ENCODE results near the gene B4GALT5.

DNA sequence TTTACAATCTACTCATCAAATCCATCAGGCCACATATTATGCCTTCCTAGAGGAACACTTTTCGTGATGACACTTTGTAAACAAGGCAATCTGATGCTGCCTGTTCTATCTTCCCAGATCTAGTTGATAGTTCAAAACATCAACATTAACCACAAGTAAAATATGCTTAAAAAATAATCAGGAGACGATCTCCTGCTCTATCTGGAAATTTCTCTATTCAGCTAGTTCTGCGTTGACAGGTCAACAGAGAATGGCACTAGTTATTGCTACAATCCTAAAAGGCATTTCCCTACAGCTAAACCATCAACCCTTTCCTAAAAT is 2.1 kb downstream of the B4GALT5 start:
- TF ChIP-seq POLR2AphosphoS5 (IDR thresholded peaks at IDR 0.05; ENCODE audit: low read depth) (no peak), GABPA (IDR thresholded peaks at IDR 0.05; ENCODE audit: low read depth) (no peak), SPI1 (IDR thresholded peaks at IDR 0.05; ENCODE audit: borderline replicate concordance, low read depth) (no peak)
- TF ChIP-seq, protein P1, sequence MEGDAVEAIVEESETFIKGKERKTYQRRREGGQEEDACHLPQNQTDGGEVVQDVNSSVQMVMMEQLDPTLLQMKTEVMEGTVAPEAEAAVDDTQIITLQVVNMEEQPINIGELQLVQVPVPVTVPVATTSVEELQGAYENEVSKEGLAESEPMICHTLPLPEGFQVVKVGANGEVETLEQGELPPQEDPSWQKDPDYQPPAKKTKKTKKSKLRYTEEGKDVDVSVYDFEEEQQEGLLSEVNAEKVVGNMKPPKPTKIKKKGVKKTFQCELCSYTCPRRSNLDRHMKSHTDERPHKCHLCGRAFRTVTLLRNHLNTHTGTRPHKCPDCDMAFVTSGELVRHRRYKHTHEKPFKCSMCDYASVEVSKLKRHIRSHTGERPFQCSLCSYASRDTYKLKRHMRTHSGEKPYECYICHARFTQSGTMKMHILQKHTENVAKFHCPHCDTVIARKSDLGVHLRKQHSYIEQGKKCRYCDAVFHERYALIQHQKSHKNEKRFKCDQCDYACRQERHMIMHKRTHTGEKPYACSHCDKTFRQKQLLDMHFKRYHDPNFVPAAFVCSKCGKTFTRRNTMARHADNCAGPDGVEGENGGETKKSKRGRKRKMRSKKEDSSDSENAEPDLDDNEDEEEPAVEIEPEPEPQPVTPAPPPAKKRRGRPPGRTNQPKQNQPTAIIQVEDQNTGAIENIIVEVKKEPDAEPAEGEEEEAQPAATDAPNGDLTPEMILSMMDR (IDR thresholded peaks at IDR 0.05; ENCODE audit: insufficient read depth, low read length): no peak
- TF ChIP-seq, protein P2, sequence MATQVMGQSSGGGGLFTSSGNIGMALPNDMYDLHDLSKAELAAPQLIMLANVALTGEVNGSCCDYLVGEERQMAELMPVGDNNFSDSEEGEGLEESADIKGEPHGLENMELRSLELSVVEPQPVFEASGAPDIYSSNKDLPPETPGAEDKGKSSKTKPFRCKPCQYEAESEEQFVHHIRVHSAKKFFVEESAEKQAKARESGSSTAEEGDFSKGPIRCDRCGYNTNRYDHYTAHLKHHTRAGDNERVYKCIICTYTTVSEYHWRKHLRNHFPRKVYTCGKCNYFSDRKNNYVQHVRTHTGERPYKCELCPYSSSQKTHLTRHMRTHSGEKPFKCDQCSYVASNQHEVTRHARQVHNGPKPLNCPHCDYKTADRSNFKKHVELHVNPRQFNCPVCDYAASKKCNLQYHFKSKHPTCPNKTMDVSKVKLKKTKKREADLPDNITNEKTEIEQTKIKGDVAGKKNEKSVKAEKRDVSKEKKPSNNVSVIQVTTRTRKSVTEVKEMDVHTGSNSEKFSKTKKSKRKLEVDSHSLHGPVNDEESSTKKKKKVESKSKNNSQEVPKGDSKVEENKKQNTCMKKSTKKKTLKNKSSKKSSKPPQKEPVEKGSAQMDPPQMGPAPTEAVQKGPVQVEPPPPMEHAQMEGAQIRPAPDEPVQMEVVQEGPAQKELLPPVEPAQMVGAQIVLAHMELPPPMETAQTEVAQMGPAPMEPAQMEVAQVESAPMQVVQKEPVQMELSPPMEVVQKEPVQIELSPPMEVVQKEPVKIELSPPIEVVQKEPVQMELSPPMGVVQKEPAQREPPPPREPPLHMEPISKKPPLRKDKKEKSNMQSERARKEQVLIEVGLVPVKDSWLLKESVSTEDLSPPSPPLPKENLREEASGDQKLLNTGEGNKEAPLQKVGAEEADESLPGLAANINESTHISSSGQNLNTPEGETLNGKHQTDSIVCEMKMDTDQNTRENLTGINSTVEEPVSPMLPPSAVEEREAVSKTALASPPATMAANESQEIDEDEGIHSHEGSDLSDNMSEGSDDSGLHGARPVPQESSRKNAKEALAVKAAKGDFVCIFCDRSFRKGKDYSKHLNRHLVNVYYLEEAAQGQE (IDR thresholded peaks at IDR 0.05; ENCODE audit: insufficient replicate concordance, low read depth): no peak
